GM12891 (cell line): Measurements from ENCODE around the gene CPTP.

Source experiments
- PAX5 ChIP-seq: IDR thresholded peaks from 2 replicates; pipeline ENCODE4 v1.6.1; 2011; ENCODE audit warnings: low read length, moderate library complexity, mild to moderate bottlenecking; ENCODE audit not compliant: insufficient read depth, severe bottlenecking
- POLR2A ChIP-seq: IDR thresholded peaks from 2 replicates; pipeline ENCODE4 v1.6.1; 2011; ENCODE audit warnings: low read depth, low read length, control low read depth
- POLR2AphosphoS5 ChIP-seq: IDR thresholded peaks from 2 replicates; pipeline ENCODE4 v1.6.1; 2011; ENCODE audit warnings: low read depth, low read length, control low read depth
- POU2F2 ChIP-seq: IDR thresholded peaks from 2 replicates; pipeline ENCODE4 v1.6.1; 2011; ENCODE audit warnings: low read depth, mild to moderate bottlenecking, control low read depth, low read length, moderate library complexity
- SPI1 ChIP-seq: IDR thresholded peaks from 2 replicates; pipeline ENCODE4 v1.6.1; 2011; ENCODE audit warnings: low read depth, low read length, control low read depth
- TAF1 ChIP-seq: IDR thresholded peaks from 2 replicates; pipeline ENCODE4 v1.6.1; 2011; ENCODE audit warnings: low read depth, low read length, control low read depth

DNA sequence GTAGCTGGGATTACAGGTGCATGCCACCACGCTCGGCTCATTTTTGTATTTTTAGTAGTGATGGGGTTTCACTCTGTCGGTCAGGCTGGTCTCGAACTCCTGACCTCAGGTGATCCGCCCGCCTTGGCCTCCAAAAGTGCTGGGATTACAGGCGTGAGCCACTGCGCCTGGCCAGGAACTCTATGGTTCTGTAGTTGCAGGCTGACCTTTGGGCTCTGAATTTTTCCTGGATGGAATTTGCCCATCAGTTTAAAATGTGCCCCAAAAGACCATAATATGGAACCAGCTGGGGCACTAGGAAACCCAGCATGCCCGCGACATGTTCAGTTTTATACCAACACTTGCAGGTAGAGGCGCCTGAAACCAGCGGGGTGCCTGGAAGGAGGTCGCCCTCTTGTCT, 46.0 kb upstream of the CPTP start:
- TF ChIP-seq POLR2A, result no peak
- TF ChIP-seq TAF1, result no peak
- no peak for TF ChIP-seq PAX5
- no peak for TF ChIP-seq POLR2AphosphoS5
- TF ChIP-seq POU2F2, result no peak
- TF ChIP-seq SPI1, result no peak
